OCI-LY1 (cell line): ENCODE data around the gene POLR2B.

ENCODE experiments used
- EZH2 ChIP-seq: fragments of 200-600 bp; sonication (generic), shearing (Covaris generic); IDR thresholded peaks from 2 replicates; pipeline ENCODE4 v1.8.0; 2017; ENCODE audit warnings: borderline replicate concordance, mixed run types, mild to moderate bottlenecking, antibody characterized with exemption, low read length, moderate library complexity, mixed read lengths
- TF ChIP-seq, protein P1 (sequence below): fragments of 200-600 bp; sonication (generic), shearing (Covaris generic); IDR thresholded peaks from 2 replicates; pipeline ENCODE4 v1.5.1; 2017; ENCODE audit warnings: mild to moderate bottlenecking, antibody characterized with exemption, low read length, moderate library complexity, mixed read lengths

DNA sequence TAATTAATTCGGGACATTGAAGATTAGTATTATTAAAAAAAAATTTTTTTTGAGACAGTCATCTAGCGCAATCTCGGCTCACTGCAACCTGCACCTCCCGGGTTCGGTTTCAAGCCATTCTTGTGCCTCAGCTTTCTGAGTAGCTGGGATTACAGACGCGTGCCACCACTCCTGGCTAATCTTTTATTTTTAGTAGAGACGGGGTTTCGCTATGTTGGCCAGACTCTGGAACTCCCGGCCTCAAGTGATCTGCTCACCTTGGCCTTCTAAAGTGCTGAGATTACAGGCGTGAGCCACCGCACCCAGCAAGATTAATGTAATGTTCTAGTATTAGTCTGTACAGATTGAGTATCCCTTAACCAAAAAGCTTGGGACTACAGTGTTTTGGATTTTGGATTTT lies 38.3 kb upstream of the POLR2B start:
- no peak for TF ChIP-seq EZH2
- TF ChIP-seq, protein P1, sequence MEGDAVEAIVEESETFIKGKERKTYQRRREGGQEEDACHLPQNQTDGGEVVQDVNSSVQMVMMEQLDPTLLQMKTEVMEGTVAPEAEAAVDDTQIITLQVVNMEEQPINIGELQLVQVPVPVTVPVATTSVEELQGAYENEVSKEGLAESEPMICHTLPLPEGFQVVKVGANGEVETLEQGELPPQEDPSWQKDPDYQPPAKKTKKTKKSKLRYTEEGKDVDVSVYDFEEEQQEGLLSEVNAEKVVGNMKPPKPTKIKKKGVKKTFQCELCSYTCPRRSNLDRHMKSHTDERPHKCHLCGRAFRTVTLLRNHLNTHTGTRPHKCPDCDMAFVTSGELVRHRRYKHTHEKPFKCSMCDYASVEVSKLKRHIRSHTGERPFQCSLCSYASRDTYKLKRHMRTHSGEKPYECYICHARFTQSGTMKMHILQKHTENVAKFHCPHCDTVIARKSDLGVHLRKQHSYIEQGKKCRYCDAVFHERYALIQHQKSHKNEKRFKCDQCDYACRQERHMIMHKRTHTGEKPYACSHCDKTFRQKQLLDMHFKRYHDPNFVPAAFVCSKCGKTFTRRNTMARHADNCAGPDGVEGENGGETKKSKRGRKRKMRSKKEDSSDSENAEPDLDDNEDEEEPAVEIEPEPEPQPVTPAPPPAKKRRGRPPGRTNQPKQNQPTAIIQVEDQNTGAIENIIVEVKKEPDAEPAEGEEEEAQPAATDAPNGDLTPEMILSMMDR = no peak
